Measurements from ENCODE around the gene OR4F6. TPM values are rescaled to one million over a fixed set of nuclear protein-coding genes. Genes with fewer than 3 reads are reported as not detected.
"Not testable (repeated sequence)": the region's sequence is repeated elsewhere in the genome, so short reads cannot be mapped to it uniquely, and the experiment has no call there.

Gene OR4F6, protein sequence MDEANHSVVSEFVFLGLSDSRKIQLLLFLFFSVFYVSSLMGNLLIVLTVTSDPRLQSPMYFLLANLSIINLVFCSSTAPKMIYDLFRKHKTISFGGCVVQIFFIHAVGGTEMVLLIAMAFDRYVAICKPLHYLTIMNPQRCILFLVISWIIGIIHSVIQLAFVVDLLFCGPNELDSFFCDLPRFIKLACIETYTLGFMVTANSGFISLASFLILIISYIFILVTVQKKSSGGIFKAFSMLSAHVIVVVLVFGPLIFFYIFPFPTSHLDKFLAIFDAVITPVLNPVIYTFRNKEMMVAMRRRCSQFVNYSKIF
- total RNA-seq = not detected

DNA sequence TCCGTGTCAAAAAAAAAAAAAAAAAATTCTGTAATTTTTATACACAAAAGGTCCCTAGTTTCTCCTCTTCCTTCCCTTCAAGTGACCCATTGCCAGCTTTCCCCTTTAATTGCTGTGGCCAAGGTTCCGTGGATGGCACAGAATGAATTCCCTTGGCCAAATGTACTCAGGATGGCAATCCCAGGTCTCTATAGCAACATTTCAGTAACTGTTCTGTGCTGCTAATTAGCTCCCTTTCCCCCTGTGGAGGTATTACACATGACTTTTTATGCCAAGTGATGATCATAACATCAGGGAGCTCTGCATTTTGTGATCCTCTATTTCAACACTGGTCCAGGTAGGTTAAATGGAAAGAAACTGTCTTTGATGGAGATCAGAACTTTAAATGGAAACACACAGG is at the start of gene OR4F6:
Gene OR4F6, plus strand, starts transcription at position 301 of the 400 bp plus-strand sequence. CDS start 2,211 bp downstream, outside the sequence.
- TF ChIP-seq, protein P1, sequence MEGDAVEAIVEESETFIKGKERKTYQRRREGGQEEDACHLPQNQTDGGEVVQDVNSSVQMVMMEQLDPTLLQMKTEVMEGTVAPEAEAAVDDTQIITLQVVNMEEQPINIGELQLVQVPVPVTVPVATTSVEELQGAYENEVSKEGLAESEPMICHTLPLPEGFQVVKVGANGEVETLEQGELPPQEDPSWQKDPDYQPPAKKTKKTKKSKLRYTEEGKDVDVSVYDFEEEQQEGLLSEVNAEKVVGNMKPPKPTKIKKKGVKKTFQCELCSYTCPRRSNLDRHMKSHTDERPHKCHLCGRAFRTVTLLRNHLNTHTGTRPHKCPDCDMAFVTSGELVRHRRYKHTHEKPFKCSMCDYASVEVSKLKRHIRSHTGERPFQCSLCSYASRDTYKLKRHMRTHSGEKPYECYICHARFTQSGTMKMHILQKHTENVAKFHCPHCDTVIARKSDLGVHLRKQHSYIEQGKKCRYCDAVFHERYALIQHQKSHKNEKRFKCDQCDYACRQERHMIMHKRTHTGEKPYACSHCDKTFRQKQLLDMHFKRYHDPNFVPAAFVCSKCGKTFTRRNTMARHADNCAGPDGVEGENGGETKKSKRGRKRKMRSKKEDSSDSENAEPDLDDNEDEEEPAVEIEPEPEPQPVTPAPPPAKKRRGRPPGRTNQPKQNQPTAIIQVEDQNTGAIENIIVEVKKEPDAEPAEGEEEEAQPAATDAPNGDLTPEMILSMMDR (IDR thresholded peaks at IDR 0.05) = no peak
- DNase-seq (ENCODE audit: low spot score) = no peak
- ATAC-seq (ENCODE audit: low FRiP score) = no peak

DNA sequence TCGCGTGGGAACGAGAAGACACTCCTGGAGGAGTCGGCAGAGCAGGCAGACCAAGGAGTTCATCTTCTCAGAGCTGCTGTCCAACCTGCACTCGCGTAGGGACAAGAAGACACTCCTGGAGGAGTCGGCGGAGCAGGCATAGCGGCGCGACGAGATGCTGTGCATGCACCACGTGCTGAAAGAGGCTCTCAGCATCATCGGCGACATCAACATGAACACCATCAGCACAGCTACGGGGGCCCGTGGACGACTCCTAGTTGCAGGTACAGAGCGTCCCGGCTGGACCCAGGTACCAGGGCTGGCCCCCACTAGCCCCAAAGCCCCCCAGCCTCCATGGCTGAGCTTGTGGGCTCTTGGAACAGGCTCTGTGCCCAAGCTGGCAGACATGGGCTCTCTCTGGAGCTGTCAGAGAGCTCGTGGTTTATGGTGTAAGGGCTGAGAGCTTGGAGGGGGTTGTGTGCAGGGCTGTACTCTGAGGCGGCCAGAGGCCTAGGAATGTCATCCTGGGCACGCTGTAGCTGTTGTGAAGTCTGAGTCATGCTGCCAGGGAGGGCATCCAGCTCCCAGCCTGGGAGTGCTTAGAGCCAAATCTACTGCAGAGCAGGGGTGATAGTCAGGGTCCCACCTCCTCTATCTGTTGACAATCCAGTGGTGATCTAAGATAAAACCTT is 38.5 kb upstream of the OR4F6 start:
- DNase-seq (ENCODE audit: low spot score); ATAC-seq (ENCODE audit: low FRiP score): not testable (repeated sequence)

DNA sequence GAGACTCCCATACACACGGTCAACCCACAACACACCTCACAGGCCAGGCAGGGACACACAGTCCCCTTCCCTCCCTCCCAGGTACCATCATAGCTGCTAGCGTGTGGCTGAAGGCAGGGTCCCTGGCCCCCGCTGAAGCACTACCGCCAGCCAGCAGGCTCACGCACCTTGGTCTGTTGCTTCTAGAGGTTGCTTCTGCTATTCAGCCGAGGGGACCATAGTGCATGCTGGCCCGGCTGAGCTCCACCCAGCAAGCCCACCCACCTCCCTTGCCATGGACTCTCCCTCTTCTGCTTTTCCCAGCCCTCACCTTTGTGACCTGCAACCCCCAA is 38.0 kb upstream of the OR4F6 start:
- not testable (repeated sequence) for DNase-seq (ENCODE audit: low spot score); ATAC-seq (ENCODE audit: low FRiP score)

DNA sequence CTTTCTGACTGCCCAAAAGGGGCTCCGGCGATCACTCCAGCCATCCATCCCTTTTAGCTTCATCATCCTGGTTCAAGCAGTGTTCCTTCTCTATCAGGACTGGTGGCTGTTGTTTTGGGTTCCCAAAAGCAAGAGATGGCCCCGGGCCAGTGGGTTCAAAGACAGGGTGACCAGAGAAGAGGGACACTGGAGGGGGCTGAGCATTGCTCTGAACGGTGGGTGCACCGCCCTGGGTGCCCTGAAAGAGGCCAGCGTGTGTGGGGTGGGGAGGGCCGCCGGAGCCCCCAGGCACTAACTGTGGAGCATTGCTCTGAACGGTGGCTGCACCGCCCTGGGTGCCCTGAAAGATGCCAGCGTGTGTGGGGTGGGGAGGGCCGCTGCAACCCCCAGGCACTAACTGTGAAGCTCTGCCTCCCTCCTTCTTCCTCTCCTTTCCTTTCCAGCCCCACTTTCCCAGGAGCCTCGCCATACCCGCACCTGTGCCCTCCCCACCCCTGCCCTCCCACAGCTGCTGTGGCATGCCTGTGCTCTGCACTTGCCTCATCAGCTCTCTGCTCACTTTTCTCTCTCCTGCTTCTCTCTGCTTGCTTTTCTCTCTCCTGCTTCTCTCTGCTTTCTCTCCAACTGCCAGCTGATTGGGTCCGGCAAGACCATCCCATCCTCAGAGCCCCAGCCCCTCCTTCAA is 37.4 kb upstream of the OR4F6 start:
- DNase-seq (ENCODE audit: low spot score) = no peak
- no peak for ATAC-seq (ENCODE audit: low FRiP score)
- TF ChIP-seq, protein P1 (IDR thresholded peaks at IDR 0.05) = no peak

DNA sequence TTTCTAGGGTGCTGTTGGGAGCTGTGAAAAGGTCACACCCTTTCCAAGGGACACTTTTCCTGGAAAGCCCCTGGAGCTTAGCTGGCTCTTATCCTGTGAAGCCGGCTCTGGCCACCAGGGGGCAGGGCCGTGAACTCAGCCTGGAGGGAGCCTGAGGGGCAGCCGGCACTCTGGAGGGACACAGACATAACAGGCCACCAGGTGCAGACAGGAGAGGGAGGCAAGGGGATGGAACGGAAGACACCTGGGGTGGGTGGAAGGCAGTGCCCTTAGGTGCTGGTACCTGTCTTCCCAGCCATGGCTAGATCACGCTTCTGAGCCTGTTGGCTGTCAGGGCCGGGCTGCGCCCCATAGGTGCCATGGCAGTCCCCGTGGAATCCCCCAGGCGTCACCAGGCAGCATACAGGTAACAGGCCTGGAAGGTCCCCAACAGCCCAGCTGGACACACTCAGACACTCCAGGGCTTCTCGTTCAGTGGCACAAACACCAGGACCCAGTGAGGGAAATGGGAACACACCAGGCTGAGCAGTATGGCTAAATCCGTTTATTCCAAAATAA is 36.1 kb upstream of the OR4F6 start:
- not testable (repeated sequence) for ATAC-seq (ENCODE audit: low FRiP score); DNase-seq (ENCODE audit: low spot score)

DNA sequence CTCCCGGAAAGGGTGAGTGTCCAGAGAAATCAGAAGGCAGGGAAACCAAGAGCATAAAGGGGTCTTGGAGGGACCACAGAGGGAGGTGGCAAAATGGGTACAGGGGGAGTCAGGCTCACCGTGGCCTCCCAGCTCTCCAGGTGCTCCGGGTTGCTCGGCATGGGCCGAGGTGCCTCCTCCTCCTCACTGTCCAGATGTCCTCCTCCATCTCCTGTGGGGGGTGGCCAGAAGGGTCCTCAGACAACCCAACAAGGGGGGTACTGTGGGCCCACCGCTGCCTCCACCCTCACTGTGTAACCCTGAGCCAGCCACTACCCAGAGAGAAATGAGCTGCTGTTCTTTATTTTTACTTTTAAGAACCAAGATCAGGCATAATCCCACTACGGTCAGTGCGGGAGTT is 30.4 kb upstream of the OR4F6 start:
- DNase-seq (ENCODE audit: low spot score) = no peak
- TF ChIP-seq, protein P1 (IDR thresholded peaks at IDR 0.05) = no peak
- ATAC-seq (ENCODE audit: low FRiP score) = no peak

DNA sequence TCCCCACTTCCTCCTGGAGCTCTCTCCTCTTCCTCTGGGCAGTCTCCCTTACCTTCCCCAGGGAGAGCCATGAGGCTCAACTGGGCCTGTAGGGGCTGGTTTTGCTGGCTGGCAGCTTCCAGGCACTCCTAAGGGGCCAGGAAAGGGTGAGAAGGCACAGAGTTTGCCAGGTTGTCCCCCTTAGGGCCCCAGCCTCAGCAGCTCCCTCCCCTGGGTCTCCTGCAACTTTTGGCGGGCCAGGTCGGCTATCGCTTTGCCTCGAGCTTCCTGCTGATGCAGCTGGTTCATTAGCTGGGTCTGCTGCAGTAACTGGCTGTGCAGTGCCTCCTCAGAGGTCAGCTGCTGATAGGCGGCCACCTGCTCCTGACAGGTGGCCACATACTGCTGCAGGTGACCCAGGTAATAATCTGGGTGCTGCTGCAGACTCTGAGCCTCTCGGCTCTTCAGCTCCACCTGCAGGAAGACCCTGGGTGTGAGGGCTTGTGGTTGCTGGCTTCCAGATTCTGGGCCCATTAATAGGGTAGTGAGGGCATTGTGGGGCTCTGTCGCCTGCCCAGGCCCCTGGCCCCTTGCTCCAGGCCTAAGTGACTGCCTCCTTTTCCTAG is 29.7 kb upstream of the OR4F6 start:
- TF ChIP-seq, protein P1 (IDR thresholded peaks at IDR 0.05) = no peak
- DNase-seq (ENCODE audit: low spot score) (no peak), ATAC-seq (ENCODE audit: low FRiP score) (no peak)

DNA sequence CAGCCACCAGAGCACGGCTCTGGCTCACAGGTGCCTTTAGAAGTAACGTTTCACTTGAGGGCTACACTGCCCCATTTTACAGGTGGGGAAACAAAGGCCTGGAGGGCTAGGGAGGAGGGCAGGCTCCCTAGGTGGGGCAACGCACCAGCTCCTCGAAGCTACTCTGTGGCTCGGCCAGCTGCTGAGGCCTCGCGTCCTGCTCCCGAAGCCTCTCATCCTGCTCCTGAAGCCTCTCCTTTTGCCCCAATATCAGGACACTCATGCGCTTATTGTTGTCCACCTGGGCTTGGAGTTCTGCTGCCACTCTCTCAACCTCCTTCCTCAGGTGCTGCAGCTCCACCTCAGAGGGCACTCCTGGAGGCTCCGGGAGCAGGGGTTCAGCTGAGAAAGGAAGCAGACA is 28.2 kb upstream of the OR4F6 start:
- ATAC-seq (ENCODE audit: low FRiP score) (no peak), DNase-seq (ENCODE audit: low spot score) (no peak)
- TF ChIP-seq, protein P1 (IDR thresholded peaks at IDR 0.05) = no peak

DNA sequence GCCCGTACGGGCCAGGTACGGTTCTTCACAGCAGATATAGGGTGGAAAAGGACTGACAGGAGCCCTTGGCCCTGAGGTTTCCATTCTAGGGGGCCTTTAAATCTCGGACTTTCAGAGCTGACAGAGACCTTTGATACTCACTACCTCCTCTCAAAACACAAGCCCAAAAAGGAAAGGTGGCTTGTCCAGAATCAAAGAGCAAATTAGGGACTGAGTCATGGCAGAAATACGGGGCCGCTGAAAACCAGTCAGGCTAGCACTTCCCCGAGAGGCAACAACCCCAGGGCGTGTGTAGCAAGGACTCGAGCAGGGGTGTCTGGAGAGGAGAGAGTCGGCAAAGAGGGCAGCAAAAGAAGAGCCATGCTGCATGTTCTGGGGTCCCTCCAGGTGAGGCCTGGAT is 24.7 kb upstream of the OR4F6 start:
- not testable (repeated sequence) for DNase-seq (ENCODE audit: low spot score); ATAC-seq (ENCODE audit: low FRiP score)

DNA sequence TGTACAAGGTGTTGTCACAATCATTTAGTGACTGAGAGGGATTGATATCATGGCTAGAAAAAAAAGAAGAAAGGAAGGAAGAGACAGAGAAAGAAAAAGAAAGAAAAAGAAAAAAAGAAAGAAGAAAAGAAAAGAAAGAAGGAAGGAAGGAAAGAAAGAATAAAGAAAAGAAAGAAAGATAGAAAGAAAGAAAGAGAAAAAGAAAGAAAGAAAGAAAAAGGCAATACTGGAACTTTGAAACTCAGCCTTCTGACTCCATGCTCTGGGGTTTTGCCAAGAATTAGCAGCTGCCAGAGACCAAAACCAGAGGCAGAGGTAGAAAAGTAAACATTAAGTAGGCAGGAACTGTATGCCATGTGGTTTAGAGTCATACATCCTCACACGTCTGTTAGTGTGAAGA is 23.1 kb upstream of the OR4F6 start:
- DNase-seq (ENCODE audit: low spot score); ATAC-seq (ENCODE audit: low FRiP score): not testable (repeated sequence)
